Measurements from ENCODE around the gene CKAP2.
"Not testable (repeated sequence)": the region's sequence is repeated elsewhere in the genome, so short reads cannot be mapped to it uniquely, and the experiment has no call there.

DNA sequence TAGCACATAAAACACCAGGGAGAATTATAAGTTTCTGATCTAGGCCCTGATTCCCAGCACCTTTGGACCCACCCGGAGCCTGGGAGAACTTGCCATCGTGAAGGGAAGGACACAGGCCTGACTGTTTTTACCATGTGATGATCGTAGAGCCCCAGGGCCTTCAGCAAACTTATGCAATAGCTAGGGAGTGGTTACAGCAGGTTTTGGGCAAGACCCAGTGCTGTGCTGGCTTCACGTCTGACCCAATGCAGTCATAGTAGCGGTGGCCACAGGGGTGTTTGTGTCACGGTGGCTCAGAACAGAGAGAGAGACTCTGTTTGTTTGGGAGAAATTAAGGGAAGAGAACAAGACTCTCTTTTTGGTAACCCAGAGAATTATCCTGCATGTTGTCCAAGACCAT, 68.0 kb downstream of the CKAP2 start:
- TF ChIP-seq CTCF, POLR2A (IDR thresholded peaks at IDR 0.05): not testable (repeated sequence)

Measured in Peyer's patch (tissue), 4 donors.